ENCODE measurements around the gene MALL. TPM values are rescaled to one million over a fixed set of nuclear protein-coding genes. Genes with fewer than 3 reads are reported as not detected.

MALL gene
- polyA plus RNA-seq, 2 of the 4 experiments (the other 2 are of a cell fraction), result 77.8 to 123 TPM

GRCh38 chr2:110146183-110146944 lies 30.7 kb upstream of the MALL start:
- 50% methylated on average over 2 of the region's 2 CpGs for WGBS (ENCODE audit: missing lambda C conversion rate)
- FAIRE-seq (no peak), ATAC-seq (no peak), DNase-seq (ENCODE audit: low read depth in 1 of 2, low spot score in 1 of 2) (no peak)
- CTCF ChIA-PET, result interaction anchor here (1.5 kb wide), 1 partner anchor 30 kb away, joined by 4 read pairs; no protein-coding TSS in a partner anchor
- Histone ChIP-seq H3K4me3 (no peak overlapping the region), H3K4me2 (0 out of 3 replicates have a peak overlapping the region, but pooled peaks have one; percentile 16), H3K4me1 (peaks cover 22% of the 10 kb centered on the region), H3K9me3 (0 out of 3 replicates have a peak, but pooled peaks cover 4% of the 10 kb centered on the region), H3K27ac (no peak overlapping the region; a peak in 1 of 6 replicates)
- POLR2A ChIA-PET, result no interaction called here
- TF ChIP-seq RFX5 (IDR thresholded peaks at IDR 0.05), result no peak
- no peak for TF ChIP-seq GATA3 (IDR thresholded peaks at IDR 0.05; ENCODE audit: borderline replicate concordance)
- no peak for TF ChIP-seq NR3C1 (IDR thresholded peaks at IDR 0.05)
- TF ChIP-seq TFCP2L1 (CRISPR knock-in tag; IDR thresholded peaks at IDR 0.05), result no peak
- TF ChIP-seq RAD21 (conservative IDR thresholded peaks at IDR 0.05 in 1 of 2, IDR thresholded peaks at IDR 0.05 in 1 of 2), result no peak
- no peak for TF ChIP-seq CHD2 (IDR thresholded peaks at IDR 0.05; ENCODE audit: low read length, partially characterized antibody)
- TF ChIP-seq SMC3 (IDR thresholded peaks at IDR 0.05), result no peak

DNA sequence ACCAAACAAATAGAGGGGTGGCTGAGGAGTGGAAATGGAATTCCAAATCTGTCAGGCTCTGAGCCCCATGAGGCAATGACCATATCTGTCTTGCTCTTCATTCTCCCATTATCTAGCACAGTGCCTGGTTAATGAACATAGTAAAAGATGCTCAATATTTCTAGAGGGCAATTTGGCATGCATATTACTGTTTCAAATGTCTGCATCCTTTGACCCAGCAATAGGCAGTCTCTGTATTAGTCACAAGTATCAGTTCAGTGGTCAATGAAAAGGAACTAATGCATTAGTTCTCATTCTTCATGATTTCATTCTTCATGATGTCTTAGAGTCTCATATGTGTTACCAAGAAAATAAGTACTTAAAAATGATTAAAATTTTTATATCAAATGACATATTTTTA lies 28.4 kb upstream of the MALL start:
- 0 out of 3 replicates have a peak, but pooled peaks cover 4% of the 10 kb centered on the region for H3K9me3 ChIP-seq
- FAIRE-seq (no peak), DNase-seq (ENCODE audit: low read depth in 1 of 2, low spot score in 1 of 2) (no peak), ATAC-seq (no peak)
- TF ChIP-seq HDAC2 (IDR thresholded peaks at IDR 0.05), result no peak
- TF ChIP-seq HOXA7 (CRISPR knock-in tag; IDR thresholded peaks at IDR 0.05), result no peak
- no peak for TF ChIP-seq FOSB (CRISPR knock-in tag; IDR thresholded peaks at IDR 0.05)
- no peak for TF ChIP-seq CBX2 (IDR thresholded peaks at IDR 0.05; ENCODE audit: borderline replicate concordance, low read depth)
- no peak for TF ChIP-seq CHD2 (IDR thresholded peaks at IDR 0.05; ENCODE audit: low read length, partially characterized antibody)
- TF ChIP-seq KDM1A (IDR thresholded peaks at IDR 0.05; ENCODE audit: low read depth), result no peak
- TF ChIP-seq SREBF2 (IDR thresholded peaks at IDR 0.05), result no peak
- ChIA-PET POLR2A (no interaction called here), CTCF (interaction anchor here (1.7 to 4.4 kb wide), 2 partner anchors 12 to 28 kb away, joined by 8 to 21 read pairs; partner anchors contain the start of gene MALL)
- H3K4me2 ChIP-seq, result no peak overlapping the region
- no peak overlapping the region for H3K4me3 ChIP-seq
- 0 out of 6 replicates have a peak overlapping the region, but pooled peaks of 1 of the 2 experiments have one; percentile 8 for H3K27ac ChIP-seq
- peaks cover 9% of the 10 kb centered on the region; the same call in 2 of the 3 replicates for H3K4me1 ChIP-seq

GRCh38 chr2:110140401-110140800 lies 24.8 kb upstream of the MALL start:
- Histone ChIP-seq H3K27ac (no peak overlapping the region), H3K4me1 (no peaks in the 10 kb centered on the region), H3K4me2 (no peak overlapping the region), H3K9me3 (no peaks in the 10 kb centered on the region), H3K4me3 (no peak overlapping the region)
- TF ChIP-seq NPAS2 (CRISPR knock-in tag; IDR thresholded peaks at IDR 0.05; ENCODE audit: borderline replicate concordance) (no peak), RAD21 (conservative IDR thresholded peaks at IDR 0.05 in 1 of 2, IDR thresholded peaks at IDR 0.05 in 1 of 2) (no peak), PBX3 (IDR thresholded peaks at IDR 0.05) (no peak), CHD4 (IDR thresholded peaks at IDR 0.05; ENCODE audit: borderline replicate concordance) (no peak), MAX (IDR thresholded peaks at IDR 0.05) (no peak), PHF8 (IDR thresholded peaks at IDR 0.05; ENCODE audit: borderline replicate concordance, low read depth) (no peak), CBX8 (IDR thresholded peaks at IDR 0.05) (no peak), KDM1A (IDR thresholded peaks at IDR 0.05; ENCODE audit: low read depth) (no peak), JUNB (IDR thresholded peaks at IDR 0.05) (no peak), NR3C1 (IDR thresholded peaks at IDR 0.05) (no peak), FOXS1 (CRISPR knock-in tag; IDR thresholded peaks at IDR 0.05) (no peak), MYC (IDR thresholded peaks at IDR 0.05; ENCODE audit: borderline replicate concordance, low read length) (no peak)
- TF ChIP-seq, protein P1, sequence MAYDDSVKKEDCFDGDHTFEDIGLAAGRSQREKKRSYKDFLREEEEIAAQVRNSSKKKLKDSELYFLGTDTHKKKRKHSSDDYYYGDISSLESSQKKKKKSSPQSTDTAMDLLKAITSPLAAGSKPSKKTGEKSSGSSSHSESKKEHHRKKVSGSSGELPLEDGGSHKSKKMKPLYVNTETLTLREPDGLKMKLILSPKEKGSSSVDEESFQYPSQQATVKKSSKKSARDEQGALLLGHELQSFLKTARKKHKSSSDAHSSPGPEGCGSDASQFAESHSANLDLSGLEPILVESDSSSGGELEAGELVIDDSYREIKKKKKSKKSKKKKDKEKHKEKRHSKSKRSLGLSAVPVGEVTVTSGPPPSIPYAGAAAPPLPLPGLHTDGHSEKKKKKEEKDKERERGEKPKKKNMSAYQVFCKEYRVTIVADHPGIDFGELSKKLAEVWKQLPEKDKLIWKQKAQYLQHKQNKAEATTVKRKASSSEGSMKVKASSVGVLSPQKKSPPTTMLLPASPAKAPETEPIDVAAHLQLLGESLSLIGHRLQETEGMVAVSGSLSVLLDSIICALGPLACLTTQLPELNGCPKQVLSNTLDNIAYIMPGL (CRISPR knock-in tag; IDR thresholded peaks at IDR 0.05; ENCODE audit: borderline replicate concordance), result no peak
- TF ChIP-seq, protein P2, sequence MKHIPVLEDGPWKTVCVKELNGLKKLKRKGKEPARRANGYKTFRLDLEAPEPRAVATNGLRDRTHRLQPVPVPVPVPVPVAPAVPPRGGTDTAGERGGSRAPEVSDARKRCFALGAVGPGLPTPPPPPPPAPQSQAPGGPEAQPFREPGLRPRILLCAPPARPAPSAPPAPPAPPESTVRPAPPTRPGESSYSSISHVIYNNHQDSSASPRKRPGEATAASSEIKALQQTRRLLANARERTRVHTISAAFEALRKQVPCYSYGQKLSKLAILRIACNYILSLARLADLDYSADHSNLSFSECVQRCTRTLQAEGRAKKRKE (CRISPR knock-in tag; IDR thresholded peaks at IDR 0.05; ENCODE audit: low read depth), result no peak
- DNase-seq (ENCODE audit: low read depth in 1 of 2, low spot score in 1 of 2) (no peak), FAIRE-seq (no peak), ATAC-seq (no peak)
- WGBS (ENCODE audit: missing lambda C conversion rate), result 93% methylated on average over 1 of the region's 1 CpG
- ChIA-PET CTCF (interaction anchor here (1.2 to 4.4 kb wide), 3 partner anchors 9 to 25 kb away, joined by 3 to 21 read pairs (median 13); partner anchors contain the start of gene MALL), POLR2A (no interaction called here)

Data from A549 (cell line).